ENCODE data around the gene LHFPL2. TPM values are rescaled to one million over a fixed set of nuclear protein-coding genes. Genes with fewer than 3 reads are reported as not detected.
A peak's percentile ranks its signal among the peaks of the same experiment; 100 is the strongest.

Gene LHFPL2
- total RNA-seq, 2 donors from 2014 or later, result 30.1 to 72.6 TPM

- Histone ChIP-seq H3K4me1 (ENCODE audit: control insufficient read depth in 1 of 2, low read depth in 2 of 2) (peaks cover 26 to 60% of the 10 kb centered on the region in 2 donors), H3K36me3 (no peaks in the 10 kb centered on the region), H3K4me3 (peak overlapping the region; percentile 90), H3K27me3 (replicated peaks; ENCODE audit: insufficient read depth) (no peaks in the 10 kb centered on the region), H3K27ac (peak overlapping the region; percentile 96 to 97), H3K9me3 (no peaks in the 10 kb centered on the region)
- DNase-seq (ENCODE audit: low spot score) (no peak), ATAC-seq (ENCODE audit: insufficient number of reproducible peaks, low FRiP score, low read depth) (no peak)
- TF ChIP-seq CTCF (IDR thresholded peaks at IDR 0.05), result no peak
Measured at GRCh38 chr5:78649211-78649695, 681 bp upstream of the LHFPL2 start.

- ATAC-seq (ENCODE audit: insufficient number of reproducible peaks, low FRiP score, low read depth) (peak; percentile 27), DNase-seq (ENCODE audit: low spot score) (no peak)
- Histone ChIP-seq H3K27ac (peak overlapping the region; percentile 96 to 97), H3K9me3 (no peaks in the 10 kb centered on the region), H3K27me3 (replicated peaks; ENCODE audit: insufficient read depth) (no peaks in the 10 kb centered on the region), H3K4me1 (ENCODE audit: control insufficient read depth in 1 of 2, low read depth in 2 of 2) (peaks cover 17 to 48% of the 10 kb centered on the region in 2 donors), H3K4me3 (peak overlapping the region; percentile 90), H3K36me3 (no peaks in the 10 kb centered on the region)
- no peak for TF ChIP-seq CTCF (IDR thresholded peaks at IDR 0.05)
Measured at GRCh38 chr5:78647838-78648358, 674 bp downstream of the LHFPL2 start.

- no peak for DNase-seq (ENCODE audit: low spot score)
- TF ChIP-seq CTCF (IDR thresholded peaks at IDR 0.05), result no peak
- H3K9me3 ChIP-seq, result no peaks in the 10 kb centered on the region
Measured at GRCh38 chr5:78647351-78647818, 1.2 kb downstream of the LHFPL2 start.

GRCh38 chr5:78644741-78645300 lies 3.8 kb downstream of the LHFPL2 start:
- DNase-seq (ENCODE audit: low spot score) (no peak), ATAC-seq (ENCODE audit: insufficient number of reproducible peaks, low FRiP score, low read depth) (no peak)
- H3K27ac ChIP-seq, result no peak overlapping the region
- no peaks in the 10 kb centered on the region for H3K36me3 ChIP-seq
- no peak for TF ChIP-seq CTCF (IDR thresholded peaks at IDR 0.05)
- no peaks in the 10 kb centered on the region for H3K27me3 ChIP-seq (replicated peaks; ENCODE audit: insufficient read depth)
- H3K4me3 ChIP-seq, result no peak overlapping the region
- H3K4me1 ChIP-seq (ENCODE audit: control insufficient read depth in 1 of 2, low read depth in 2 of 2), result peaks cover 15 to 57% of the 10 kb centered on the region in 2 donors
- no peaks in the 10 kb centered on the region for H3K9me3 ChIP-seq

More at GRCh38 chr5:78647351-78647818, 1.2 kb downstream of the LHFPL2 start:
- peak overlapping the region; percentile 96 to 97 for H3K27ac ChIP-seq
- no peak for ATAC-seq (ENCODE audit: insufficient number of reproducible peaks, low FRiP score, low read depth)
- H3K4me3 ChIP-seq, result peak overlapping the region; percentile 90
- no peaks in the 10 kb centered on the region for H3K36me3 ChIP-seq
- no peaks in the 10 kb centered on the region for H3K27me3 ChIP-seq (replicated peaks; ENCODE audit: insufficient read depth)
- peaks cover 17 to 46% of the 10 kb centered on the region in 2 donors for H3K4me1 ChIP-seq (ENCODE audit: control insufficient read depth in 1 of 2, low read depth in 2 of 2)

- TF ChIP-seq CTCF (IDR thresholded peaks at IDR 0.05), result no peak
- Histone ChIP-seq H3K27me3 (replicated peaks; ENCODE audit: insufficient read depth) (no peaks in the 10 kb centered on the region), H3K4me1 (ENCODE audit: control insufficient read depth in 1 of 2, low read depth in 2 of 2) (peaks cover 15 to 61% of the 10 kb centered on the region in 2 donors), H3K9me3 (no peaks in the 10 kb centered on the region), H3K36me3 (no peaks in the 10 kb centered on the region), H3K27ac (no peak overlapping the region), H3K4me3 (no peak overlapping the region)
- DNase-seq (ENCODE audit: low spot score) (no peak), ATAC-seq (ENCODE audit: insufficient number of reproducible peaks, low FRiP score, low read depth) (no peak)
Measured at GRCh38 chr5:78644129-78644528, 4.4 kb downstream of the LHFPL2 start.
